ENCODE measurements around the gene SDK1.

- TF ChIP-seq POLR2AphosphoS5 (IDR thresholded peaks at IDR 0.05) (no peak), CTCF (IDR thresholded peaks at IDR 0.05) (no peak), EP300 (IDR thresholded peaks at IDR 0.05) (no peak), POLR2A (IDR thresholded peaks at IDR 0.05) (no peak)
Observed at GRCh38 chr7:4149236-4149635, 848.2 kb downstream of the SDK1 start.
